Thymus (tissue), 11 donors: ENCODE measurements around the gene KRTAP12-2. TPM values are rescaled to one million over a fixed set of nuclear protein-coding genes. Genes with fewer than 3 reads are reported as not detected.

Source experiments
- DNase-seq, 9 donors: peaks; one replicate each; pipeline ENCODE4 v3.0.0-alpha.2; 2013; ENCODE audit warnings: low spot score in 9 of 9, low read depth in 6 of 9, missing footprints in 1 of 9
- H3K27ac ChIP-seq, 2 donors: one replicate each; pipeline ENCODE4 v1.5.1; 2013; ENCODE audit warnings: control low read depth in 1 of 2, low read depth in 1 of 2, low read length in 1 of 2, mild to moderate bottlenecking in 1 of 2, moderate library complexity in 1 of 2
- H3K27me3 ChIP-seq, 2 donors: one replicate each; pipeline ENCODE4 v1.5.1; 2013; ENCODE audit warnings: low read length in 1 of 2; ENCODE audit not compliant: control insufficient read depth in 2 of 2, insufficient read depth in 1 of 2
- H3K36me3 ChIP-seq, 2 donors: one replicate each; pipeline ENCODE4 v1.5.1; 2013; ENCODE audit warnings: low read length in 1 of 2, mild to moderate bottlenecking in 1 of 2, moderate library complexity in 1 of 2; ENCODE audit not compliant: control insufficient read depth in 2 of 2, insufficient read depth in 2 of 2
- H3K4me1 ChIP-seq, 2 donors: one replicate each; pipeline ENCODE4 v1.5.1; 2013; ENCODE audit warnings: low read length in 2 of 2; ENCODE audit not compliant: control insufficient read depth in 2 of 2, insufficient read depth in 2 of 2
- H3K4me3 ChIP-seq, 2 donors: one replicate each; pipeline ENCODE4 v1.5.1; 2013; ENCODE audit warnings: low read length in 2 of 2, control low read depth in 1 of 2, mild to moderate bottlenecking in 1 of 2
- H3K9me3 ChIP-seq, 2 donors: one replicate each; pipeline ENCODE4 v1.5.1; 2013; ENCODE audit warnings: low read length in 1 of 2, mild to moderate bottlenecking in 1 of 2; ENCODE audit not compliant: control insufficient read depth in 2 of 2, insufficient read depth in 1 of 2
- WGBS: extraction: QIAGEN DNeasy Blood & Tissue Kit; methylation state at CpG from one replicate; pipeline ENCODE4 v1.1.7; 2013; 5-methylcytosine and 5-hydroxymethylcytosine counted together
- polyA plus RNA-seq: library from polyadenylated mRNA; stranded (reverse); fragments of 200-250 nt; gene quantifications from one replicate; pipeline ENCODE4 v1.2.3, GENCODE V29; 2013
- total RNA-seq: library from RNA; stranded (reverse); fragments of 120-200 nt; gene quantifications from one replicate; pipeline ENCODE4 v1.2.4, GENCODE V29; 2013
- donor health status: healthy.

KRTAP12-2 gene
- total and polyA plus RNA-seq, 2 donors, result not detected

DNA sequence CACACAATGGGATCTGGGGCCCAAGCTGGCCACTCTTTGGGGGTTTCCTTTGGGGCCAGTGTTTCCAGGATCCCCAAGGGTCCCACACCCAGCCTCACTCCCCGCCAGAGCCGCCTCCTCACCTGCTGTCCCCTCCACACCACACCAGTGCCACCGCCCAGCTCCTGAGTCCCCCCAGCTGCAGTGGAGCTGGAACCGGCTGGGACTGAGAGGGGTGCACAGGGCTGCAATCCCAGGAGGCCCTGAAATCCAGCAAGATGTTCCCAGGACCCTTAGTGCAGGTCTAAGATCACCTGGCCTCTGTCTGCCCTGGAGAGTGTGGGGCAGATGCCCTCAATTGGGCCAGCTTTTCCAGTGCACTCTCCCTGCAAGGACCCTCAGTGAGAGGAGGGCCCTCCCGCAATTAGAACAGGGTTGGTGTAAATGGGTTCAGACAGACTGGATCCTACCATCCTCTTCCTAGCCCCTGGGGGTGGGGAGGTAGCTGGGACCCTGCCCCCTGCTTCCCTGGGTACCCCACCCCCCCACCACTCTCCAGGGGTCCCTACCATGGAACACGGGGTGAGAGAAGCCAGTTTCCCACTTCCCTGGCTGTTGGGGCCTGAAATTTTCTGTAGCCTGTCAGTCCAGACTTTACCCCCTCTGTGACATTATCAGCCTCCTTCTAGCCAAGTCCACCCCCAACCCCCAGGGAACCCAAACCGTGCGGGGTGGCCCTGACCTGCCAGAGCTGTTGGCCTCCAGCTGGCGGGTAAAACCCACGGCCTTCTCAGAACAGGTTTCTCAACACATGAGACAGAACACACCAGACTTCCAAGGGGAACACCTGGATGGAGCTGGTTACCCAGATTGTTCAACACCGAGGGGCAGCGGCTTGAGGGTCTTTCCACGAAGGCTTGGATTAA, 37.3 kb upstream of the KRTAP12-2 start:
- H3K9me3 ChIP-seq, result peaks cover 9 to 19% of the 10 kb centered on the region in 2 donors
- no peak overlapping the region for H3K27ac ChIP-seq
- 40% methylated on average over 13 of the region's 13 CpGs for WGBS
- H3K4me1 ChIP-seq, result peaks cover 0 to 2% of the 10 kb centered on the region in 2 donors
- no peak overlapping the region for H3K4me3 ChIP-seq
- DNase-seq, result no peak
- peaks cover 0 to 6% of the 10 kb centered on the region in 2 donors for H3K36me3 ChIP-seq
- H3K27me3 ChIP-seq, result peaks cover 41 to 90% of the 10 kb centered on the region in 2 donors

DNA sequence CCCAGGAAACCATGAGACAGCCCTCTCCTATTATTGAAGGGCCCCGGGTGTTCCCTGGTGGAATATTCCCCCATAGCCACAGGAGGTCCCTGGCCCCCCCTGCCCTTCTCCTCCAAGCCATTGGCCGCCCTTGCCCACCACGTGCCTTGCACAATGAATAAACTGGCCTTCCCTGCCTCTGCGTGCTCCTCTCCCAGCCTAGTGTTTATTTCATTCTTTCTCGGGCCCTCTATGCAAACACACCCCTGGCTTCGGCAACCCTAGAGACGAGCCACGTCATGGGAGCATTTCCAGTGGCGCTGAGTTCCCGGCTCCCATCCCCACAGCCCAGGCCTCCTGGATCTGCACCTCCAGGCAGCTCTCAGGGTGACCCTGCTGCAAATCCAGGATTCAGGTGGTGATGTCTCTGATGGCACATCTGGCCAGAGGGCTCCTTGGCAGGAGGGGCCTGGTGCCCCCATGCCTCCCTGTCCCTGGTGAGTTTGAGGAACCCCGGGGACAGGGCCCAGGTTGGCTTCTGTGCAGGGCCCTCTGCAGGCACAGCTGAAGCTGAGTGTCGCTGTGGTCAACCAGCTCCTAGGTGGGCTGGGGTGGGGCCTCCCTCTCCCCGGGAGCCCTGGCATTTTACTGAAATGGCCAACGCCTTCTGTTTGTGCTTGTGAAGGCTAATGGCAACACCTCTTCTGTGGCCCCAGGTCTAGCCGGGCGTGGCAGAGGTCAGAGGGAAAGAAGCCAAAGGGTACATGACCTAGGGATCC, 36.4 kb upstream of the KRTAP12-2 start:
- Histone ChIP-seq H3K4me3 (no peak overlapping the region), H3K9me3 (peaks cover 9 to 19% of the 10 kb centered on the region in 2 donors), H3K36me3 (peaks cover 0 to 6% of the 10 kb centered on the region in 2 donors), H3K27me3 (peaks cover 33 to 89% of the 10 kb centered on the region in 2 donors), H3K27ac (no peak overlapping the region), H3K4me1 (no peaks in the 10 kb centered on the region)
- 57% methylated on average over 16 of the region's 16 CpGs for WGBS
- DNase-seq, result no peak

DNA sequence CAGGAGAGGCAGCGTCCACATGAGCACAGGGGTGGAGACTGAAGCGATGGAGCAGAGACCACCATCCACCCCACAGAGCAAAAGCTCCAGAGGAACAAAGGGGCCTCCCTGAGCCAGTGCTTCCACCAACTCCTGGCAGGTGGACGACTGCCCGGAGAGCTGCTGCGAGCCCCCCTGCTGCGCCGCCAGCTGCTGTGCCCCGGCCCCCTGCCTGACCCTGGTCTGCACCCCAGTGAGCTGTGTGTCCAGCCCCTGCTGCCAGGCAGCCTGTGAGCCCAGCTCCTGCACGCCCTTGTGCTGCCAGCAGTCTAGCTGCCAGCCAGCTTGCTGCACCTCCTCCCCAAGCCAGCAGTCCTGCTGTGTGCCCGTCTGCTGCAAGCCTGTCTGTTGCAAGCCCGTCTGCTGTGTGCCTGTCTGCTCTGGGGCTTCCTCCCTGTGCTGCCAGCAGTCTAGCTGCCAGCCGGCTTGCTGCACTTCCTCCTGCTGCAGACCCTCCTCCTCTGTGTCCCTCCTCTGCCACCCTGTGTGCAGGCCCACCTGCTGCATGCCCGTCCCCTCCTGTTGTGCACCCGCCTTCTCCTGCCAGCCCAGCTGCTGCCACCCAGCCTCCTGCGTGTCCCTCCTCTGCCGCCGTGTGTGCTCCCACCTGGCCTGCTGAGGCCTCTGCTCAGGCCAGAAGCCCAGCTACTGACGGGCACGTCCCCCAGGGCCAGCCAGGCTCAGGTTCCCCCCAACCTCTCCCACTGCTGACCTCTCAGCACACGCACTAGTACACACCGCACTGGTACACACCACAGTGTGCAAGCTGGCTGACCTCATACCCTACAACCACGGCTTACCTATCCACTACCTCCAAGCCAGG, 35.6 kb upstream of the KRTAP12-2 start:
- no peak overlapping the region for H3K27ac ChIP-seq
- H3K4me1 ChIP-seq, result no peaks in the 10 kb centered on the region
- H3K36me3 ChIP-seq, result peaks cover 0 to 6% of the 10 kb centered on the region in 2 donors
- H3K27me3 ChIP-seq, result peaks cover 29 to 89% of the 10 kb centered on the region in 2 donors
- WGBS, result 82% methylated on average over 22 of the region's 22 CpGs
- DNase-seq, result no peak
- peaks cover 9 to 19% of the 10 kb centered on the region in 2 donors for H3K9me3 ChIP-seq
- H3K4me3 ChIP-seq, result no peak overlapping the region

DNA sequence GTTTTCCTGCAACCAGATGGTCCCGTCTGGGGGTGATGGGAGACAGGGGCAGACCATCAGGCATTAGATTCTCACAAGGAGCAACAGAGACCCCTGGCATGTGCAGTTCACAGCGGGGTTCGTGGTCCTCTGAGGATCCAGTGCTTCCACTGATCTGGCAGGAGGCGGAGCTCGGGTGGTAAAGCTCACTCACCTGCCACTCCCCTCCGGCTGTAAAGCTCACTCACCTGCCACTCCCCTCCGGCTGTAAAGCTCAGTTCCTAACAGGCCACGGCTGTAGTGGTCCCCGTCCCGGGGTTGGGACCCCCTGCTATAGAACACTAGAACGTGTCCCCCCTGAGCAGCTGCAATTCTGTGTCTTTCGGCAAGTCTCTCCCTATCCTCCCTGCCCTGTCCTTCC, 34.8 kb upstream of the KRTAP12-2 start:
- no peak for DNase-seq
- Histone ChIP-seq H3K4me1 (no peaks in the 10 kb centered on the region), H3K27ac (no peak overlapping the region), H3K36me3 (peaks cover 0 to 6% of the 10 kb centered on the region in 2 donors), H3K9me3 (peaks cover 7 to 16% of the 10 kb centered on the region in 2 donors), H3K4me3 (no peak overlapping the region), H3K27me3 (peaks cover 21 to 88% of the 10 kb centered on the region in 2 donors)
- WGBS, result 40% methylated on average over 12 of the region's 12 CpGs

DNA sequence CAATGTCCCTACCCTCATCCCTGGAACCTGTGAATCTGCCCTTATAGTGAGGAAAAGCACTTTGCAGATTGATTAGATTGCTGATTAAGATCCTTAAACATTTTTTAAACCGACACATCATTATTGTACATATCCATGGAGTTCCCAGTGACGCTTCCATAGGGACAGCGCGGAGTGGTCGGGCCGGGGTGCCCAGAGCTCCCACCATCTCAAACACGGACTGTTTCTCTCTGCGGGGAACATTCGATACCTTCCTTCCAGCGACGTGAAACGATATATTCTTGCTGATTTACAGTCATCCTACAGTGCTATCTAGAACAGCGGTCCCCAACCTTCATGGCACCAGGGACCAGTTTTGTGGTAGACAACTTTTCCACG, 34.3 kb upstream of the KRTAP12-2 start:
- 91% methylated on average over 14 of the region's 14 CpGs for WGBS
- DNase-seq, result no peak
- peaks cover 16 to 87% of the 10 kb centered on the region in 2 donors for H3K27me3 ChIP-seq
- no peak overlapping the region for H3K27ac ChIP-seq
- peaks cover 0 to 1% of the 10 kb centered on the region in 2 donors for H3K36me3 ChIP-seq
- H3K9me3 ChIP-seq, result peaks cover 1 to 11% of the 10 kb centered on the region in 2 donors
- H3K4me1 ChIP-seq, result no peaks in the 10 kb centered on the region
- no peak overlapping the region for H3K4me3 ChIP-seq

DNA sequence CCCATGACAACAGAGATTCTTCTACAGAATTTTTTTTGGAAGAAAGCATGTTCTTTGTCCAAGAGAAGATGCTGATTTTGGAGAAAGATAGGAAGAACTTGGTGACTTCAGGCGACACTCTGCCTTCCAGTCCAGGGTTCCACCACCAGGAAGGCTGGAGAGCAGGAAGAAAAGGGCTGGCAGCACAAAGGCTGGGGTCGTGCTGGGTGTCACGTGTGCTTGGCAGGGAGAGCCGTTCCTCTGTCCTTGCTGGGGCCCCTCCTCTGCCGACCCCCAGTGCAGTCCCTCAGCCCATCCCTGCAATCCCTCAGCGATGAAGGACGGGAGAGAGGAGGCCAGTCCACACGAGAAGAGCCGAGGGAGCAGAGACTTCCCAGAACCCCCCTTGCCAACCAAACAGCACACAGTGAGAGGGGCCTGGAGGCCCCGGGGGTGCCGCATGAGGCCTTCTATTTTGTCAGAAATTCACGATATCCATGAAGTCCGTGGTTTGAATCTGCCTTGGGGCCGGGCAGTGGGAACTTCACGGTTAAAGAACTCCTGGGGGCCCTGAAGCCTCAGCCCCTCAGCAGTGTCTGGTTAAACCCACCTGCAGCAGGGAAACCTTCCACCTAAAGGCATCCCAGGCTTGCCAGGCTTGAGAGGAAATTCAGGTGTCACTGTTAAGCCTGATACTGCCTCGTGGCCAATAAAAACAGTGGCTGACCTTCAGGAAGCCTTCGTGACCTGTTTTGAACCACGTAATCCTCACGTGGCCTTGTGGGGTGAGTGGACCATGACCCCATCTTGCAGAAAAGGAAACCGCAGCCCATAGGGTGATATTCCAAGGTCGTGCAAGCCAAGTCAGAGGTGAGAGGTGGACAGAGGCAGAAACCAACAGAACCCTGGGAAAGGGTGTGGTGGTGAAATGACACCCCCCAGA, 33.6 kb upstream of the KRTAP12-2 start:
- H3K4me3 ChIP-seq, result no peak overlapping the region
- no peak for DNase-seq
- peaks cover 0 to 8% of the 10 kb centered on the region in 2 donors for H3K9me3 ChIP-seq
- H3K27me3 ChIP-seq, result peaks cover 13 to 87% of the 10 kb centered on the region in 2 donors
- H3K27ac ChIP-seq, result no peak overlapping the region
- no peaks in the 10 kb centered on the region for H3K36me3 ChIP-seq
- H3K4me1 ChIP-seq, result no peaks in the 10 kb centered on the region
- WGBS, result 61% methylated on average over 21 of the region's 21 CpGs

DNA sequence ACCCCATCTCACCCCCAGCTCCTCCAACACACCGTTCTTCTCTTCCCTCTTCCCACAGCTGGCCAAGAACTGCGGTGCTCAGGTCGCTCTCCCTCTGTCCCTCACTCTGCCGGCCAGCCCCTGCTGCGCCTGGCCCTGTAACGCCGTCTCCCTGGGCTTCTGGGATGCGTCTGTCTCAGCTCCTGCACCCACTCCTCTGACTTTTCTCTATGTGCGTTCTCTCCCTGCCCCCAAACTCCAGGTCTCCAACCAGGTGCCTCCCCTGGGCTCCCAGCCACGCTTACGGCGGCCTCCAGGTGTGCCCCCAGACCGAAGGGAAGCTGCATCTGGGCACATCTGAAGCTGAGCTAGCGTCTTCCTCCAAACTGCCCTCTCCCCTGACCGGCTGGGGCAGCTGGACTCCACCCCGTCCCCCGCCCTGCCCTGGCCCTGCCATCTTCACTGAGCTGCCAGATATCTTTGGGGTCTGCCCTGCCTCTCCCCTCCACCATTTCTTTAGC, 32.8 kb upstream of the KRTAP12-2 start:
- Histone ChIP-seq H3K27me3 (peaks cover 12 to 83% of the 10 kb centered on the region in 2 donors), H3K4me3 (no peak overlapping the region), H3K36me3 (no peaks in the 10 kb centered on the region), H3K27ac (no peak overlapping the region), H3K4me1 (no peaks in the 10 kb centered on the region), H3K9me3 (peaks cover 0 to 5% of the 10 kb centered on the region in 2 donors)
- no peak for DNase-seq
- 55% methylated on average over 17 of the region's 17 CpGs for WGBS
